ENCODE results near the gene PLCH1.

PLCH1 gene

DNA sequence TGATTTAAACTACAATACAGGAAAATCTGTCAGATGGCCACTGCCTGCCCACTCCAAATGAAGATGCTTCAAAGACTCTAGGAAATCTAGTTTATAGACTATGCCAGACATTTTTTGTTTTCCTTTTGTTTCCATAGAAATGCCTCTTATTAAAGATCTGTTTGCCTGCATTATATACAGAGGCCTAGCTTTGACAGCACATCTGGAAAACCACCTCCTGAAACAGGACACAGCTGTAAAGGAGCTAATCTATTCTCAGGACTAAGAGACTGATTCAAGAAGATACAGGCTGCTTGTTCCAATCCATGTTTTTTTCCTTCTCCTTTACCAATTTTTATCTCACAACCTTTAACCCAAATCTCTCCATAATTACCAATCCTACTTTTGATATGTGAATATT lies 376.1 kb downstream of the PLCH1 start:
- no peak for DNase-seq

DNA sequence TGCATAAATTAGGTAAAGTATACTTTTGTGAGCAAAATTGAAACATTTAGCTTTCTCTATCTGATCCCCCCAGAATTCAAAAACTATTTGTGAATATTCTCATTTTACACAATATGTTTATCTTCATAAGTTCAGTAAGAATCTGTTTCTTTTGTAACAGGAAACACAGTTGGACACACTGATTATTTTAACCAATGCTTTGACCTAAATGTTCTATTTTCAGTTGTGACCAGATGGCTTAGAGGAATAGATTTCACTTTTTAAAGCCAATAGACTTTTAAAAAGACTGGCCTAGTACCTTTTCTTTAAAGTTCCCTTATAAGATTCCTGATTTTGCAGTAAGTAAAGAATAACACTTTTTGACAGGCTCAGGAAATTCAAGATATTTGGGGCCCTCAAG lies 377.4 kb downstream of the PLCH1 start:
- no peak for DNase-seq

DNA sequence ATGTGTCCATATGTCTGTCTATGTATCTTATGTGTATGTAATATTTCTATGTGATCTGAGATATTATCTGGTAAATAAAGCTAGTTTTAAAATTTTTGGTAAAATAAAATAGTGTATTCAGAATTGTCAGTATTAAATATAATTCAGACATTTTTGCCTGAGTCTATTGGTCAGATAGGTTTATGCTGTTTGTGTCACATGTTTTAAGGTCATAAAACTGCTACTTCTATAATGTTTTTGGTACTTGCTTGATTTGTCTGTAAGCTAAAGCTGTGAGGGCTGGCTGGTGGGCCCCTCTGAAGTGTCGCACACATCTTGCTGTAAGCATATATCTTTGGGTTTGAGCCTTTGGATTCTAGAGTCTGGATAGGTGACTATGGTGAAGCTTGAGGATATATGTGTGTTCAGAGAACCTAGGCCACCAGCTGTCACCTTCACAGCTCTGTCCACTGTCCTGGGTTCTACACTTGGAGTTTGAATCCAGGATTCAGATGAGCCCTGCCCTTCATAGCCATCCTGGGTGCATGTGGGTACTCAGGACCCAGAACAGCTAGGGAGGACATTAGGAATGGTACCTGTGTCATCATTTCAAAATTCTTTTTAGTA lies 379.6 kb downstream of the PLCH1 start:
- no peak for DNase-seq

DNA sequence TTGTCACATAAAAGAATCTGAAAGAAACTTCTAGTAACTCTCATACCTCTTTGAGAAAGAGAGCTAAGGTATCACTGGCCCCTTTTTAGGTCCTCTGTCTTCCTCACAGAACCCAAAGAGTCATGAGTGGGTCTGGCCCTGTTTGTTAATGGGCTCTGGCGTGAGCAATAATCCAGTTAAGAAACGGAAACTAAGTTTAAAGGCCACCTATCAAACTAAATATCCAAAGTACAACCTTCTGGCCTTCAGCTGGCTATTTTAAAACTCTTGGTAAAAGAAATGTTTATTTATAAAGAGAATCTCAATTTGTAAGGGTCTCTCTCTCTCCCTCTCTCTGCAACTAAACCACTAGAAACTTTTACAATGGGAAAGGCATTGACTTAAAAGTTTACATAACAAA lies 380.4 kb downstream of the PLCH1 start:
- DNase-seq, result no peak

DNA sequence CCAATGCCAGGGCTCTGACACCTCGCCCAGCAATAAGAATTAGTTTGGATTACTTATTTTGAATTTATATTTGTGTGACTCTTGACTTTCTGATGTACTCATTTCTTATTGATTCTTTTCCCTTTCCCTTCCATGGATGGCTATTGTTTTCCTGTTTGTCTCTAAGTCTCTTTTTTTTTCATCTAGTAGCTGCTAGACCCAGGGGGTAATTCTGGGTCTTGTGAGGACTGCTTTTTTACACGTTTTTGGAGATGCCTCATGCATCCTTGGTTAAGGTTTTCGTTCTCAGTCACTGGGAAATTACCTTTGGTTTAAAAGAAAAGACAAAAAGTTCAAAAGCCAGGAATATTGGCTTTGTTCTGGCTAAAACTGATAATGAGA lies 381.2 kb downstream of the PLCH1 start:
- no peak for DNase-seq

DNA sequence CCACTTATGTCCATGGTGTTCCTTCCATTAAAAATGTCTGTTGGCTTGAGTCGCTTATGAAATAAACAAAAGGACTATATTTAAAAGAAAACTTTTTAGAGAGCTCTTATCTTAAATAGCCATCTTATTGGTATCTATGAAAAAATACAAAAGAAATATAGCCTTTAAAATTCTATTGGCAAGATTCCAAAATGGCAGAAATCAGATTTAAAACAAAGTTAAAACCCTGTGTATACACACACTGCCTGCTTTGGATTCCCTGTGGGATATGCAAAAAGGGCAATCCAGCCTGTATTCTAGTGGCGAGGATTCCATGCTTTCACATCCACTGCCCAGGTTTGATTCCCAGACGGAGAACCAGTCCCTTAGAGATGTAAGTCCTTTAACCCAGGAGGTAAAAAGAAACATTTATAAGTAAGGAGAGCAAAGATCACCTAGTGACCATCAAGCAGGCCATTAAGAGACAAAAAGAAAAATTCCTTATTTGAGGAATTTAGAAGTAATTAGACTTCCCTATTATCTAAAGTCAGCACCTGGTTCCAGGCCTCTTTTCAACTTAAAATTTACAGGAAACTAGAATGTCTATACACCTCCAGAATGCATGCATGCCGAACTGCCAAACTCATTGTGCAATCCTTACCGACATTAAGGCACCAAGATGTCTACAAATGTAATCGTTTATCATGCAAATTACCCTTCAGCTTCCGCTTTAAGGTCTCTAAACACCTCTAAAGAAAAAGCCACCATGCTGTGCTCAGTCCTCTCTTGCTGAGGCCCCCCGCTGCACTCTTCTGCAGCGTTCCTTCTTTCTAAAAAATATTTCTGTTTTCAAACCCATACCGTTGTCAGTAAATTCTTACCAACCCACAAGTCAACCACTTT lies 381.8 kb downstream of the PLCH1 start:
- DNase-seq, result no peak

DNA sequence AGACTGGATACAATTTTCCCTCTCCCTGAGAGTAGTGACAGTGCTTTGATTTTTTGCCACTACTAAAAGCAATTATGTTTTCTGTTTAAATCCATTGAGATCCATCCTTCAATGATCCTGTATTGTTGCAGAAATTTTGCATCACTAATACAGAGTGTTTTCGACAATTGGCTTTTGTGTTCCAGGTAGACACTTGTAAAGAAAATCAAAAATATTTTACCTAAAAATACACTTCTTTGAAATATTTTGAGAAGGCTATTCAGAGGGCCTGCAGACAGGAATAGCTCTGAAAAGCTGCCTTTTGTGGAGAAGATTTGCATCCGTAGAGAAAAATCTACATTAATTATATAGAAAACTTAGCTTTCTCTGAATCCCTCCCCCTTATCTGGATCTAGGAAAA lies 384.6 kb downstream of the PLCH1 start:
- DNase-seq, result no peak

DNA sequence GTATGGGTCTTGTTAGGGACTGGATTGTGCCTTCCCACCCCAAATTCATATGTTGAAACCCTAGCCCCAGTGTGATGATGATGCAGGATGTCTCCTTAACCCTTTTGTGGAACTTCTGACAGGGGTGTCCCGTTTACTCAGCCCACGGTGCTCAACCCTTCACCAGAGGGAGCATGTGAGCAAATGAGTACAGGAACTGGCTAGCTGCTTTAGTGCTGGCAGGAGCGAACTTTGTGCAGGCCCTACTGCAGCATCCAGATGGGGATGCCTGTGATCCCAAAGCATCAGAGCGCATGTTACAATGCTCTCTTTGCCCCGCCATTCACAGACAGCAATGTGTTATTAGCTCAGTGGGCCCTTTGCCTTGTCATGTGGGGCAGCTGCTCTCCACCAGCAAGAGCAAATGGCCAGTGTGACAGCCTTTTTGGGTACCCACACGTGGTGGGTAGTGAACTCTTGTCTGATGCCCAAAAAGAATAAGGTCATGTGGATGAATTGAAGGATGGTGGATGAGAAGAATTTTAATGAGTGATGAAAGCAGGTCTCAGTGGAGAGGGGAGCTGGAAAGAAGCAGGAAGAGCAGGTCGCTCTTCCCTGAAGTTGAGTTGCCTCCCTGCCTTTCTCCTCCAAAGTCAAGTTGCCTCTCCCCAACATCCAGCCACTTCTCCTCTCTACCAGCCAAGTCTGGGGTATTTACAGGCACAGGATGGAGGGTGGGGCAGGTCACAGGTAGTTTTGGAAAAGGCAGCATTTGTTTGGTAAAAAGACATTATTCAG lies 388.1 kb downstream of the PLCH1 start:
- no peak for DNase-seq

DNA sequence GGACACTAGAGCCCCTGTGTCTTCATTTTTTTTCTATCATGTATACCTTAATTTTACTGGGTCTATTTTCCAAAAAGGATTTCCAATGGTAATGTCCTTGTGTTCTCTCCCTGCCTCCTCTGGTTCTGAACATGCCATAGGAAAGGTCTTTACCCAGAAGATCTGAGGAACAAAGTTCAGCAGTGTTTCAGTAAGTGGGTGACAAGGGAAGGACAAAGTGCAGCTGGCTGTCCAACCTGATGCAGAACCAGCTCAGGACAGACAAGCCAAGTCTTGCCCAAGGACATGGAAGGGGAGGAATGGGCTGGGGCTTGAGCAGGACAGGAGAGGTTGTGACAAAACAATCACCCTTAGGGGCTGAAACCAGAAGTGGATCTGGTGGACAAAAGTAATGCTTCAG lies 390.2 kb downstream of the PLCH1 start:
- no peak for DNase-seq

DNA sequence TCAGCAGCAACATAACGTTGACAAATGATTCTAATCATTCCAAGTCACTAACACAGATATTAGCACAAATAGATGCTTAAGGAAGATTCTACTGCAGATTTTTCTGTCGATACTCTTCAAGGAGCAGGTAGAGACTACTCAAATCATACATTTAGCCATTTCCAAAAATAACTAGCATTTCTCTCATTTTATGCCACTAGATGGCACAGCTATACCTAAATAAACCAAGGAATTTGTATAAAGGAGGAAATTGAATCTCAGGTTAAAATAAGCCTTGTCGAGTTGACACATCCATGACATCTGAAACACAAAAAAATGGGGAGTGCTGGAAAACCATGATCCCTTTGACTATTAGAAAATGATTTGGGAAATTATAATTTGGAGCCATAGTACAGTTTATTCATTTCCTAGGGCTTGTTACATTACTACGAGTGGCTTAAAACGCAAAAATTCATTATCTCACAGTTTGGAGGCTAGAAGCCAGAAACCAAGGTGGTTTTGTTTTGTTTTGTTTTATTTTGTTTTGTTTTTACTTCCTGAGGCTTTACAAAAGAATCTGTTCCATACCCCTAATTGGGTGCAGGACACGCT lies 391.9 kb downstream of the PLCH1 start:
- no peak for DNase-seq

DNA sequence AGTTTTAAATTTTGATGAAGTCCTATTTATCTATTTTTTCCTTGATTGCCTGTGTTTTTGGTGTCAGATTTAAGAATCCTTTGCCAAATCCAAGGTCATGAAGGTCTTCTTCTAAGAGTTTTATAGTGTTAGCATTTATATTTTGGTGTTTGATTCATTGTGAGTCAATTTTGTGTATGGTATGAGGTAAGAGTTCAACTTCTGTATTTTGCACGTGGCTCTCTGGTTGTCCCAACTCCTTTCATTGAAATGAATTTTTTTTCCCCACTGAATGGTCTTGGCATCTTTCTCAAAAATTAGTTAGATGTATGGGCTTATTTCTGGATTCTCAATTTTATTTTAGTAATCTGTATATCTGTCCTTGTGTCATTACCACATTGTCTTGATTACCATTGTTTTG lies 394.3 kb downstream of the PLCH1 start:
- no peak for DNase-seq

DNA sequence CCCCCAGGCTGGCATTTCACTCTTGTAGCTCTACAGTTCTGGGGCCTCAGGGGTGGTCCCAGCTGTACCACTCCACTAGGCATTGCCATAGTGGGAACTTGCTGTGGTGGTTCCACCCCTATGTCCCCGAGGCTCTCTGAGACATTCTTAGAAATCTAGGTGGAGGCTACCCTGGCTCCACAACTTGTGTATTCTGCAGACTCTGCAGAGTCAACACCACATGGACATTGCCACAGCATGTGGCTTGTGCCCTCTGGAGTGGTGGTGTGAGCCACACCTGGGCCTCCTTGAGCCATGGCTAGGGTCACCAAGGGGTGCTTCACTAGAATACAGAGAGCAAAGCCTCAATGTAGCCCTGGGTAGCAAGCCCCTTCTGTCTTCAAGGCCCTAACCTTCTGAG lies 397.0 kb downstream of the PLCH1 start:
- DNase-seq, result no peak

DNA sequence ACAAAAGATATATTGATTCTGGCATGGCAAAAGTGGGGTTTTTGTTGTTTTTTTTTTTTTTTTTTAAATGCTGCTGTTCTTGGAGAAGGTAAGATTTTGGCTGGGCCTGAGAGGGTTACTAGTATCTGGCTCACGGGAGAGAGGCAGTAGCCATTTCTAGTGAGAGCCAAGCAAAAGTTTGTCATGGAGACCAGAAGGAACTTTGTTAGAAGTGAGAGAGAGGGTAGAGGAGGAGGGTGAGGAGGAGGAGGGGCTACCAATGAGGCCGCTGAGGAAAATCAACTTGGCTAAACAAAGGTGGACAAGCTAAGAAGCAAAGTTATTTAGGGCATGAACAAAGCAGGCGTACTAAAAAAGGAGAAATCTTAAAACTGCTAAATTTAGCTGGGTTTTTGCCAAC lies 402.5 kb downstream of the PLCH1 start:
- DNase-seq, result no peak

DNA sequence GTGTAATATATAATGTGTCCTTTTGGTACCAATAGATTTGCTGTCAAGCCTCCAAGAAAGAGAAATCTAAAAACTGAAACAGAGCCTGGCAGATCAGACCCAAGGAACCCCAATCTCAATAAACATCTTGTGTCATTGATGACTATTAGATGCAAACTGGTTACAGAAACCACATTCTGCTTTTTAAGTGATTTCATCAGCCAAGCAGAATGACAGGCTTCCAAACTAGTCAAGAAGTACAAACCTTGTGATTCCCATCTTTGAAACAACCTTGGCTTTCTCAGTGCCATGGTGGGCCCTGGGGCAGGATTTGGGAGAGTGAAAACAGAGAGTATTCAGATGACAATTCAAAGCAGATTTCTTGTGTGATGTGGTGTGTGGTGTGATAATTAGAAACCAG lies 405.8 kb downstream of the PLCH1 start:
- no peak for DNase-seq

DNA sequence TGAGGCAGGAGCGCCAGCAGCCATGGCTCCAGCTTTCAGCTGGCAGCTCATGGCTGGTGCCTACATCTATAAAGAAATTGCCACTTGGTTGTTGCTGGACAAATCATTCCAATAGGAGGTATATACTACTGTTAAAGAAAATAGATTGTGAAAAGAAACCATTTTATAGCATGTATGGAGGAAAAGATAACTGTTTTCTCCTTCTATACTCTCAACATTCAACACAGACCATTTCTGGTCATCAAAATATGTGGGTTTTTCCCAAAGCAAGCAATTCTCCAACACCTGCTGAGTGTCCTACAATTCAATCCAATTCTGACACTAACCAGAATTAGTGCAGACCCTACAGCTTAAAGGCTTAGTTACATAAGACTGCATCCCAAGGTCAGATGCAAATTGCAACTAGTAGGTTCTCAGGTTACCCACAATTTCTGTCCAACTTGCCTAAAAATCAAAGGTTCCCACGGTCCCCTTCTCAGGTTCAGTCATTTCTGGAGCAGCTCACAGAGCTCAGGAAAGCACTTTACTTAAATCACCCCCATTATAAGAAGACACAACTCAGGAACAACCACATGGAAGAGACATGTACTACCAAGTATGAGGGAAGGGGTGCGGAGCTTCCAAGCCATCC lies 409.0 kb downstream of the PLCH1 start:
- no peak for DNase-seq

DNA sequence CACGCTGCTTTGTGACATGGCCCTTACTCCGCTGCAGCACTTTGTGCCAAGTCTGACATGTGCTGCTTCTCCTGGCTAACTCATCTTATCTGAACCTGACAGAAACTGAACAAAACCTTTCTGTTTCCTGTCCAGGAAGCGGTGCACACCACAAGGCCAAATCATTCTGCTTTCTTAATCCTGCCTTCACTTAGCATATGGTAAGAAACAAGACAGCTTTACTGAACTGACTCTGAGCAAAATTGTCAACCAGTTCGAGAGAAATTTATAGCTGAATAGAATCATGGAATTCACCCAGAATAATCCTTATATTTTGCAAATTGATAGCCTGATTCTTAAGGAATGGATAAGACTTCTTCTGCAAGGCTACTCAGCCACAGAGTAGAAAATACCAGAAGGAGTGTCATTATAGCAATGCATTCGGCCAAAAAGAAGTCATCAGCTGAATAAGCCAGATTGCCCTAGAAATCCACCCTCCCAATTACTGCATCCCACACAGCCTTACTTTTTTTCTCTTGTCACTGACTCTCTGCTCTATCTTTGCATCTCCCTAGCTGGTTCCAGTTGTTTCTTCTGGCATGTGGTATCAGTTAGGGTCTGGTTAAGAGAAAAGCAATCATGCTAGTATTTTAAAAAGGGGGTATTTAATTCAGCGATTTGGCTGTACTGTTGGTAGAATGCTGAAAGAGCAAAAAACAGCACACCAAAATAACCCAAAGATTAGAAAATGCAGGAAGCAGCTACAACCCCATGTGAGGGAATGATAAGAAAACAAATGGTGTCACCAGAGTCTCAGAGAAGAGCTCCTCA lies 409.8 kb downstream of the PLCH1 start:
- no peak for DNase-seq

DNA sequence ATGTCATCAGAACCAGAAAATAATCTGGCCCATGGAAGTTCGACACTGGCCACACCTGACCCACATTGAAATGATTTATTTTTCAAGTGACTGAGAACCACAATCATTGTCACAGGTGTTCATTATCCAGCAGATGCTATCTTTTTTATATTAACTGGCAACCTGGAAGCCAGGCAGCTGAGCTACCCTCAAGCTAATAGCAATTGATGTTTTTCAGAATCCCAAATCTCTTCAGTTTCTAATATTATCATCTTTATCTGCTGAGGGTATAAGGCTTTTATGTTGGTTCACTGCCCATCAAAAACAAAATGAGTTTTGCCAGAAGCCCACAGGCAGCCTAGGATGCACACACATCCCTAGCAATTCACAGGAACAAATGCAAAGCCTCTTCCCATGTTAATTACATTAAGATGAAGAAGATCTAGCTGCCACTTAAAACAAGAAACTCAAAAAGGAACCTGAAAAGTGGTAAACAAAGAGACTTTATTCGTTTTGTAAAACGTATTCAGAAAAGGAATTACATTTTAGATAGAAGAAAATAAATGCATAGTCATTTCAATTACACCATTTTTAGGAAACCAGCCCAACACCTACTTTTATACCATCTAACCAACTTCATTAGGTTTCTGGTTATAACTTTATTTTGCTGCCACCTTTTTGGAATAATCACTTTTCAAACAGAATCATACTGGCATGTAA lies 410.5 kb downstream of the PLCH1 start:
- DNase-seq, result no peak

DNA sequence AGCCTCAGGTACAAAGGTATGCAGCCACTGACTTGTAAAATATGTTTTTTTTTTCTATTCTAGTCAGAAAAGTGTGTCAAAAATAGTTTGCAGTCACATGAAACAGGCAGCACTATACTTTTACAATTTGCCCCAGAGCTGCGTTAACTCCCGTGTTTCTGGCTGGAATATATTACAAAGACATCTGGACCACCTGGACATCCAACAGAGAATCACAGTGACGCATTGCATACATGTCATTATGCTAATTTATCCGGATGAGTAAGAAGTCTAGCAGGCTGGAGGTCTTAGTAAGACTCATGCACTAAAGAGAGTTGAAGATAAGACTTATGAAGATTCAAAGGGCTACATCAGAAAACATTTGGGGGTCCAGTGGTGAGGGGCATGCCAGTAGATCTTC lies 412.2 kb downstream of the PLCH1 start:
- no peak for DNase-seq

DNA sequence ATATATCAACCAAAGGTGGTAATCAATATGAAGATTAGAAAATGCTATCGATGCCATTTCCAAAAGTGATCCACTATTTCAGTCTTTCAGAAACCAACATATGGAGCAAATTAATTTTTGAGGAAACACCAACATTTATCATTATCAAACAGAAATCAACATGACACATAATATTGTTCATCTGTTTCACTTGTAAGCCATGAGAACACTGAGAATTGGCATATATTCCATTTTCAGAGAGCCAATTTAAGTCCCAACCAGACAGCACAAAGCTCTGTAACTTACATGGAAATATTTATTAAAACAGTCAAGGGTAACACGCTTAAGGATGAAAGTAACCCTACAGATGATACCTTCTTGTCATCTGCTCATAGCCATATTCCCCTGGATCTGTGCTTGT lies 413.8 kb downstream of the PLCH1 start:
- no peak for DNase-seq

DNA sequence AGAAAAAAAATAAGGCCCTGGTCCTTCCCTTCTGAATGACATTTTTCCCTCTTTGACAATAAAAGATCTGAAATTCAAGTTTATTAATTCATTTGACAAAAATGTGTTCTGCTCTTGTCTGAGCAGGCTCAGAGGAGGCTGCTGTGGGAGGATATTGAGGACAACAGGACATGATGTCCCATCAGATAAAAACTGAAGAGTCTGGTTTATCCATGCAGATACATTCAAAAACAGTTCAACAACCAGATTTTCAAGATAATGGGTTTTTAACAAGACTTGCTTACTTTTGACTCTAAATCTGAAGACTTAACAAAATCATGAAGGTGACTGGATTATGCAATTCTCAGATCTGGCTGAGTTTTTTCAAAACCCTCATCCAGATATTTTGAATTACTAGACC lies 414.5 kb downstream of the PLCH1 start:
- DNase-seq, result no peak

DNA sequence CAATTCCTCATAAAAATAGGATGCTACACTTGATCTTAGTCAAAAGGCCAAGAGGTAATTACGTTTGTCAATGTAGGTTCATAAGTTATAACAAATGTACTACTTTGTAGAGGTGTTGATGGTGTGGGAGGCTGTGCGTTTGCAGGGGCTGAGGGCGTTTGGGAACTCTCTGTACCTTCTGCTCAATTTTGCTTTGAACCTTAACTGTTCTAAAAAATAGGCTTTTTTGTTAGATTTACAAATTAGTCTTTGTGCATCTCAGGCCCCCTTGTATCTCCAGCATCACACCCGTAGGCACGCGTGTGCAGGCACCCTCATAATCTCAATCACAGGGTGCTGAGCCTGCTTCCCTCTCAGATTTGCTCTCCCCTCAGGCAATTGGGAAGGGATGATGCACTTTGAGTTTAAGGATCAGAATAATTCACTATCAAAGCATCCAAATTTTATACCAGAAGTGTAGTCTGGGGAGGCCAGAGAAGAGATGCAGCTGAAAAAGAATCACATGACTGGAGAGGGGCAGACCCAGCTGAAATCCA lies 415.3 kb downstream of the PLCH1 start:
- DNase-seq, result no peak
